CD4-positive, alpha-beta T cell treated with Interleukin-15 for 4 hours (primary cell): ENCODE measurements around the gene ZNF79.

Experiments
- DNase-seq: peaks from one replicate; pipeline ENCODE4 v3.0.0-alpha.2; 2020; ENCODE audit warnings: low spot score

ZNF79 gene

DNA sequence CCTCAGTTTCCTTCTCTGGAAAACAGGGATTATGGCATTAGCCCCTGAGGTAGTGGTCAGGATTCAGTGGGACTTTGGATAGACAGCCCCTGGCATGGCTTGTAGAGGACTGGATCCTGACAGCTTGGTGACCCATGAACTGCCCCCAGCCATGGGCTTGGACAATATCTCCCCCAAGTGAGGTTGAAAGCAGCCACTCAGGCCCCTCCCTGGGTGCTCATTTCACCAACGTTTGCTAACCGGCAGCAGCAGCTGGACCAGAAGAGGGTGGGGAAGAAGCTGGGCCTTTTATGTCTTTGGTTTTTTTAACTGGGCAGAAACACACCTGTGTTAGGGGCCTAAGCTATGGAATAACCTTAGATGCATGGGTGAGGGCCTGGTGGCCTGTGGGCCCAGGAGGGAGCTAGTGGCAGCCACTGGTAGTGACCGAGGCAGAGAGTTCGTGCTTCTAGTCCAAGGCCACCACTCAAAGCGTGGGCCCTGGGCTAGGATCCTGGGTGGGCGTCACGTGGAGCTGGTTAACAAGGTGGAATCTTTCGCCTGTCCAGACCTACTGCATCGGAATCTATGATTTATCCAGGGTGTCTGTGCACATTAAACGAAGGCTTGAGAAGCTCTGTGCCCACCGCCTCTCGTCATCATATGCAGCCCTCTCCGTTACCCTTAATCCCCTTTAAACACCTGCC lies 25.3 kb upstream of the ZNF79 start:
- no peak for DNase-seq

- no peak for DNase-seq
Measured at GRCh38 chr9:127399736-127400269, 24.4 kb upstream of the ZNF79 start.

- no peak for DNase-seq
Measured at GRCh38 chr9:127402401-127403090, 21.6 kb upstream of the ZNF79 start.

GRCh38 chr9:127403507-127404192 lies 20.5 kb upstream of the ZNF79 start:
- DNase-seq, result no peak

- no peak for DNase-seq
Measured at GRCh38 chr9:127404631-127405030, 19.6 kb upstream of the ZNF79 start.

GRCh38 chr9:127405344-127406125 lies 18.6 kb upstream of the ZNF79 start:
- no peak for DNase-seq

DNA sequence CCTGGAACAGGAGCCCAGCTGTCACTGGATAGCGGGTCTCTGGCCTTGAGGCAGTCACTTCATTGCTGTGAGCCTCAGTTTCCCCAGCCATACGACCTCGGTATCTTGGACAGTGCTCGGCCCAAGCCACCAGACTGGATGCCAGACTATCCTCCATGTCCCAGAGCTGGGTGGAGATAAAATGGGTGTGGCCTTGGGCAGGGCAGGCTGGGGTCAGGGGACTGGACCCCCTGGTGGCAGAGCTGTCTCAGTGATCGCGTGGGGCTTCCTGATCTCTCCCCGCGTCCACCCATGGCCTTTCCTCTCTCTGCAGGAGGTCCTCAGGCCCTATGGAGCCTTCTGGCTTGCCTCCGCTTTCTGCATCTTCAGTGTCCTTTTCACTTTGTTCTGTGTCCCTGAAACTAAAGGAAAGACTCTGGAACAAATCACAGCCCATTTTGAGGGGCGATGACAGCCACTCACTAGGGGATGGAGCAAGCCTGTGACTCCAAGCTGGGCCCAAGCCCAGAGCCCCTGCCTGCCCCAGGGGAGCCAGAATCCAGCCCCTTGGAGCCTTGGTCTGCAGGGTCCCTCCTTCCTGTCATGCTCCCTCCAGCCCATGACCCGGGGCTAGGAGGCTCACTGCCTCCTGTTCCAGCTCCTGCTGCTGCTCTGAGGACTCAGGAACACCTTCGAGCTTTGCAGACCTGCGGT lies 17.2 kb upstream of the ZNF79 start:
- no peak for DNase-seq

DNA sequence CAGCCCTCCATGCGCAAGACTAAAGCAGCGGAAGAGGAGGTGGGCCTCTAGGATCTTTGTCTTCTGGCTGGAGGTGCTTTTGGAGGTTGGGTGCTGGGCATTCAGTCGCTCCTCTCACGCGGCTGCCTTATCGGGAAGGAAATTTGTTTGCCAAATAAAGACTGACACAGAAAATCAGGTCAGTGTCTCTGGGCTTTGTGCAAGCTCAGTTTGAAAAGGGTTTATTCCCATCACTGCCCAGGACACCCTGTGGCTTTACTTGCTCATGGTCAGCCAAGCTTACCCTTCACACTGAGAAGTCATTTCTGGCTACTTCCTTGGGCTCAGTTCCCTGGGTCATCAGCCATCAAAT lies 16.7 kb upstream of the ZNF79 start:
- no peak for DNase-seq

DNA sequence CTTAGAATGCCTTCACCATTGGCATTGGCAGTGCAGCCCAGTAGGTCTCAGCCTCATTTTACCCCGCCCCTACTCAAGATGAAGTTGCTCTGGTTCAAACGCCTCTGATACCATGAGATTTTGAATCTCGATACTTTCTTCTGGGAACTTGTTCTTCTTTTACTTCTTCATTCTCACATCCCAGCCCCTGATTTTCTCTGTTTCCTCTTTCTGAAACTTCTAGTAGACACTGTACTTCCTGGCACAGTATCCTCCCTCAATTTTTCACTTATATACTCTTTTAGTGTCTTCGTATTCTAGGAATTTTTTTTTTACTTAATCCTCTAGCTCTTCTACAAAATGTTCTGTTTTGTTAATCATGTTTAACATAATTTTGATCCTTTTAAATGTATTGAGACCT lies 13.1 kb upstream of the ZNF79 start:
- no peak for DNase-seq

- DNase-seq, result no peak
Measured at GRCh38 chr9:127415141-127415540, 9.0 kb upstream of the ZNF79 start.

DNA sequence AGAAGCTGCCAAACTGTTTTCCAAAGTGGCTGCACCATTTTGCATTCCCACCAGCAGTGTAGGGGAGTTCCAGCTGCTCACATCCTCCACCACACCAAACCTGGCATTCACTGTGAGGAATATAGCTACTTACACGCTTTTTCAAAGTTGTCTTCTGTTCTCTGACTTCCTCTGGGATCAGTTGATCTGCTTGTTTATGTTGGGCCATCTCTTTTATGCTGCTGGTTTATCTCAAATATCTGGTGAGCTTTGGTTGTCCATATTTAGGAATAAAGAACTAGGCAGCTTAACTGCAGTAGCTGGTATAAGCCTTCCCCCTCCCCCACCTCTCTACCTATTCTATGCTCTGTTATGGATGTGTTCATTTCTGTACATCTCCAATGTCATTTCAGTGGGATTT lies 8.5 kb upstream of the ZNF79 start:
- DNase-seq, result no peak

DNA sequence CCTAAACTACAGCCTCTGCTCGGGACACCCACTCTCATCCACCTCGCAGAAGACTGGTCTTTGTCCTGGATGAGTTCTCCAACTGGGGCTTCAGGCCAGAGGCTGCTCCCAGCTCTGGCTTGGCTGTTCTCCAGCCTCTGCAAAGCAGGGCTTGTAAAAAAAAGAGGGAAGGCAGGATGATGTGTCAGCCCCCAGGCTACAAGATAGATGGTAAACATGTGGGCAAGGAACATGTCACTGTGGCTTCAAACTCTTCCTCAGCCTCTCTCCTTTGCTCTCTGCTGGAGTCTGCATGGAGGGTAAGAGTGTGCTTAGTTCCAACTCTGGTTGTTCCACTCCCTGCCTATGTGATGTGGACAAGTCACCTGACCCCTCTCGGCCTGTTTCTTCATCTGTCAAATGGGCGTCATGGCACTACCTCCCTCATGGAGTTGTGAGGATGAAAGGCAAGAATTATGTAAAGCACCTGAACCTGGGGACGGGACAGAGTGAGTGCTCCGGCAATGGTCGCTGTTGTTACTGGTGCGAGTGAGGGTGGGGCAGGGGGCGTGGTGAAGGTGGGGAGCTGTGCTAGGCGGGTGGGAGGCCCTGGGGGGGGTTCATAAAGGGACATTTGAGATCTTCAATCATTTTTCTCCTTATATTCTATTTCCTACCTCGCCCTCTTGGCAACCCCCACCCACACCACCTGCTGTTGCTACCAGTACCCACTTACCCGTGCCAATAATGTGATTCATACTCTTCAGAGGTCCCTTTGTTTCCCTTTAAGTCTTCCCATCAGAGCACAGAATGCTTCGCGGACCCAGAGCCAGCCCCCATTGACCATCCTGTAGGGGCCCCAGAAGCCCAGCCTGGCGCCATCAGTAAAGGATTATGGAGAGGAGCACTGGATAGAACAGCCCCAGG lies 6.8 kb upstream of the ZNF79 start:
- DNase-seq, result no peak

DNA sequence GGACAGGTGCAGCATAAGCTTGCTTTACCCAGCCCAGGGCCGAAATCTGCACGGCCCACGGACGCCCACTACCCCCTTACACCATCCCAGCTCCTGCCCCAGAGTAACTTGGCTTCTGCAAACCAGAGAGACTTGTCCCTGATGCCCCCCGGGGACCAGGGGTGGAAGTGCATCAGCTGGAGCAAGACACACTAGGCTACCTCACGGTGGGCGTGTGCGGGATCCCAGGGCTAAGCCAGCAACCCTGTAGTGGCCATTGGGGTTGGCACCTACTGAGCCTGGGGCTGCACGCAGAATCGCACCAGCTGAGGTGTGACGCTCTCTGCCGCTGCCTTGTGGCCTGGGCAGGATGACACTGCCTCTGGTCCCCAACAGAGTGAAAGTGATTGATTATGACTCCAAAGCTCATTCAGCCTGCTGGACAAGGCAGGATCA lies 6.1 kb upstream of the ZNF79 start:
- DNase-seq, result peak; percentile 38

GRCh38 chr9:127419348-127419747 lies 4.8 kb upstream of the ZNF79 start:
- DNase-seq, result no peak

DNA sequence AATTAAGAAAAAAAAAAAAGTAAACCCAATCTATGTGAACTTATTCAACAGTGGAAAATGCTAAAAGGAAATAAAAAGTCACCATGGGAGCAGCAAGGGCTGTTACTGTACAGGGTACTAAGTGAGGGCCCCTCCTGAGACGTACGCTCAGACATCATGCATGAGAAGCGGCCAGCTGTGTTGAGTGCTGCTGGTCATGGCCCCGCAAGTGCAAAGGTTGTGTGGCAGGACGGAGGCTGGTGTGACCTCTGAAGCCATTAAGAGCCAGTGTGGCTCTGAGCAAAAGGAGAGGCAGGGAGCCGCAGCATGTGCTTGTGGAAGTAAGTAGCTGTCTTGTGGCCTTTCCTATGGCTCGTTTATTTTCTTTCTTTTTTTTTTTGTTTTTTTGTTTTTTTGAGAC lies 3.1 kb upstream of the ZNF79 start:
- DNase-seq, result no peak

GRCh38 chr9:127422133-127422782 lies 1.9 kb upstream of the ZNF79 start:
- DNase-seq, result no peak

GRCh38 chr9:127422787-127423186 lies 1.4 kb upstream of the ZNF79 start:
- no peak for DNase-seq

DNA sequence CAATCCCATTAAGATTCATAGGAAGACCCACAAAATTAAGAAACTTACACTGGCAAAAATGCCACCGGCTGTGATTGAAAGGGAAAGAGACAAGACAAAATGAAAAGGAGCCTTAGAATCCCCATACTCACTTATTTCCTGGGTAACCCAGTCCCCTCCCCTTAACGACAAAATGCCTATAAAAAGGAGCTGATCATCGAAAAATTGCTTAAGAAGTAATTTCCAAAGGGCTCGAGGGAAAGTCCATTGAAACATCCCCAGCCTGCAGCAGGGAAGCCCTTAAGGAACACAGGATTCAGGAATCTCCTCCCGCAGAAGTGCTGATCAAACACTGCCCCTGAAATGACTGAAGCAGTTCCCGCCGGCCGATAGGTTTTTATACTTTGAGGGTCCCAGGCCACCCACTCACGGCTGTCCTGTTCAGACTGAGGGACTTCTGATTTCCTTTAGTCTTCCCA lies 677 bp upstream of the ZNF79 start:
- DNase-seq, result no peak

GRCh38 chr9:127424676-127424999 lies 456 bp downstream of the ZNF79 start:
- peak; percentile 25 for DNase-seq

GRCh38 chr9:127426756-127427155 lies 2.6 kb downstream of the ZNF79 start:
- DNase-seq, result no peak
